Neuronal stem cell (in vitro differentiated cells): ENCODE data around the gene TRABD2A.

ENCODE experiments used
- DNase-seq: peaks from one replicate; pipeline ENCODE4 v3.0.0-alpha.2; 2013; ENCODE audit warnings: low spot score
- H2AFZ ChIP-seq: one replicate; pipeline ENCODE4 v1.6.1; 2013; ENCODE audit warnings: mild to moderate bottlenecking, low read length, inconsistent platforms
- H2AK5ac ChIP-seq: 2 replicates; pipeline ENCODE4 v1.6.1; 2013; ENCODE audit warnings: low read depth, mild to moderate bottlenecking, inconsistent platforms, low read length, moderate library complexity, mixed read lengths
- H2BK120ac ChIP-seq: 2 replicates; pipeline ENCODE4 v1.6.1; 2013; ENCODE audit warnings: low read depth, mild to moderate bottlenecking, inconsistent platforms, low read length, moderate library complexity, mixed read lengths
- H2BK12ac ChIP-seq: one replicate; pipeline ENCODE4 v1.6.1; 2013; ENCODE audit warnings: low read length, inconsistent platforms
- H2BK15ac ChIP-seq: 2 replicates; pipeline ENCODE4 v1.6.1; 2013; ENCODE audit warnings: mild to moderate bottlenecking, low read length, inconsistent platforms, mixed read lengths
- H2BK5ac ChIP-seq: one replicate; pipeline ENCODE4 v1.6.1; 2013; ENCODE audit warnings: inconsistent platforms, mild to moderate bottlenecking, low read length, moderate library complexity
- H3K14ac ChIP-seq: one replicate; pipeline ENCODE4 v1.6.1; 2013; ENCODE audit warnings: low read length, inconsistent platforms
- H3K18ac ChIP-seq: 2 replicates; pipeline ENCODE4 v1.6.1; 2013; ENCODE audit warnings: low read length, inconsistent platforms
- H3K23ac ChIP-seq: 2 replicates; pipeline ENCODE4 v1.6.1; 2013; ENCODE audit warnings: low read depth, mild to moderate bottlenecking, mixed read lengths, low read length, inconsistent platforms; ENCODE audit not compliant: poor library complexity
- H3K27ac ChIP-seq: replicated peaks from 3 replicates; pipeline ENCODE4 v1.5.1; 2013; ENCODE audit warnings: low read length, inconsistent platforms
- H3K27me3 ChIP-seq, 3 experiments: 2 replicates each; pipeline ENCODE4 v1.6.1; 2013; ENCODE audit warnings: low read length in 3 of 3, mild to moderate bottlenecking in 2 of 3, inconsistent platforms in 1 of 3, low read depth in 1 of 3, mixed read lengths in 1 of 3, moderate library complexity in 1 of 3; ENCODE audit not compliant: control insufficient read depth in 3 of 3, insufficient read depth in 3 of 3
- H3K36me3 ChIP-seq, 2 donors: replicated peaks in 1 of 2; 2 replicates each; pipeline ENCODE4 v1.6.1; 2013; ENCODE audit warnings: low read length in 2 of 2; ENCODE audit not compliant: control insufficient read depth in 2 of 2, insufficient read depth in 2 of 2
- H3K4ac ChIP-seq: 2 replicates; pipeline ENCODE4 v1.6.1; 2013; ENCODE audit warnings: inconsistent platforms, mild to moderate bottlenecking, low read length, moderate library complexity
- H3K4me1 ChIP-seq, 2 donors: 1 replicate in 1 of 2; 2 replicates in 1 of 2; pipeline ENCODE4 v1.6.1; 2013; ENCODE audit warnings: low read length in 2 of 2, low read depth in 1 of 2; ENCODE audit not compliant: control insufficient read depth in 2 of 2, insufficient read depth in 1 of 2
- H3K4me2 ChIP-seq: one replicate; pipeline ENCODE4 v1.6.1; 2013; ENCODE audit warnings: mild to moderate bottlenecking, low read length, inconsistent platforms; ENCODE audit not compliant: insufficient read depth, poor library complexity, severe bottlenecking
- H3K4me3 ChIP-seq, 2 donors: 2 replicates each; pipeline ENCODE4 v1.5.1; 2013; ENCODE audit warnings: low read length in 2 of 2, mild to moderate bottlenecking in 2 of 2, inconsistent platforms in 1 of 2, moderate library complexity in 1 of 2
- H3K79me1 ChIP-seq: one replicate; pipeline ENCODE4 v1.6.1; 2013; ENCODE audit warnings: low read depth, mild to moderate bottlenecking, inconsistent platforms, low read length, moderate library complexity
- H3K9ac ChIP-seq: one replicate; pipeline ENCODE4 v1.6.1; 2013; ENCODE audit warnings: mild to moderate bottlenecking, low read depth, low read length, inconsistent platforms; ENCODE audit not compliant: poor library complexity
- H3K9me3 ChIP-seq, 2 donors: replicated peaks in 1 of 2; 2 replicates each; pipeline versions ENCODE3 to v1.6.1; 2013; ENCODE audit warnings: low read length in 2 of 2, mild to moderate bottlenecking in 2 of 2, inconsistent platforms in 1 of 2, low read depth in 1 of 2, mixed read lengths in 1 of 2, moderate library complexity in 1 of 2; ENCODE audit not compliant: control insufficient read depth in 2 of 2, insufficient read depth in 1 of 2
- H4K8ac ChIP-seq: one replicate; pipeline ENCODE4 v1.6.1; 2013; ENCODE audit warnings: low read depth, mild to moderate bottlenecking, inconsistent platforms, low read length, moderate library complexity
- H4K91ac ChIP-seq: one replicate; pipeline ENCODE4 v1.6.1; 2013; ENCODE audit warnings: low read length, low read depth, mild to moderate bottlenecking, inconsistent platforms; ENCODE audit not compliant: poor library complexity
- WGBS, 2 donors: extraction: QIAGEN DNeasy Blood & Tissue Kit; methylation state at CpG; one replicate each; pipeline ENCODE4 v1.1.7; 2013; ENCODE audit warnings: missing lambda C conversion rate in 2 of 2, mixed read lengths in 1 of 2; ENCODE audit not compliant: insufficient read length in 2 of 2, insufficient replicate concordance in 1 of 2; ENCODE audit errors: extremely low coverage in 2 of 2; 5-methylcytosine and 5-hydroxymethylcytosine counted together

Gene TRABD2A

GRCh38 chr2:84904151-84904550, 23.3 kb upstream of the TRABD2A start:
- H3K27ac ChIP-seq: no peak overlapping the region
- H3K14ac ChIP-seq: no peak overlapping the region
- H3K18ac ChIP-seq: no peak overlapping the region
- peaks cover 3 to 13% of the 10 kb centered on the region in 2 donors for H3K36me3 ChIP-seq
- H3K23ac ChIP-seq: no peak overlapping the region
- H3K4ac ChIP-seq: no peak overlapping the region
- peaks cover 3% of the 10 kb centered on the region for H3K79me1 ChIP-seq
- H2BK120ac ChIP-seq: no peak overlapping the region
- H3K27me3 ChIP-seq: peaks cover 0 to 13% (median 1%) of the 10 kb centered on the region in 3 experiments
- no peak for DNase-seq
- WGBS, 2 donors: no CpG with 5 or more reads among the region's 9 CpGs
- peaks cover 2 to 9% of the 10 kb centered on the region in 2 donors for H3K4me1 ChIP-seq
- H4K91ac ChIP-seq: no peak overlapping the region
- peaks cover 2 to 3% of the 10 kb centered on the region in 2 donors for H3K9me3 ChIP-seq
- no peak overlapping the region for H2BK15ac ChIP-seq
- H4K8ac ChIP-seq: no peak overlapping the region
- H3K4me2 ChIP-seq: no peak overlapping the region
- H2BK12ac ChIP-seq: no peak overlapping the region
- peak overlapping the region; percentile 79 for H2AK5ac ChIP-seq
- H3K9ac ChIP-seq: no peak overlapping the region
- peak overlapping the region in 1 of 2 donors; percentile 23 for H3K4me3 ChIP-seq
- H2AFZ ChIP-seq: no peak overlapping the region
- H2BK5ac ChIP-seq: no peak overlapping the region

DNA sequence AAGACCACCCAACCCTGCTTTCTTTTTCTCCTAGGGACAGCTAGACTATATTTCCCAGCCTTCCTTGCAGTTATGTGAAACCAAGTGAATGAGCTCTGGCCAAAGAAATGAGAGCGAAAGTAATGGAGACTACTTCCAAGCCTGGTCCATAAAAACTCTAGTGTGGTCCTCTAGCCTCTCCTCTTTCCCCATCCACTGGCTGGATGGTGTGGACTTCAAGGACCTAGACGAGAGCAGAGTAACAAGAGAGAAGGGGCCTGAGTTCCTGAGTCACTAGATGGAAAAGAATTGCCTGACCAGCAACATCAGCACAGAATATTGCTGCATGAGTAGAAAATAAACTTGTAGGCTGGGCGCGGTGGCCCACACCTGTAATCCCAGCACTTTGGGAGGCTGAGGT, 21.6 kb upstream of the TRABD2A start:
- H2BK120ac ChIP-seq: no peak overlapping the region
- H3K36me3 ChIP-seq: peaks cover 0 to 13% of the 10 kb centered on the region in 2 donors
- peaks cover 0 to 9% of the 10 kb centered on the region in 2 donors for H3K4me1 ChIP-seq
- peaks cover 0 to 13% (median 0%) of the 10 kb centered on the region in 3 experiments for H3K27me3 ChIP-seq
- H2BK5ac ChIP-seq: no peak overlapping the region
- no peak overlapping the region for H3K23ac ChIP-seq
- no peak overlapping the region for H2BK12ac ChIP-seq
- no peak overlapping the region for H3K4me2 ChIP-seq
- H3K18ac ChIP-seq: no peak overlapping the region
- H3K4me3 ChIP-seq: no peak overlapping the region
- no peak overlapping the region for H3K9ac ChIP-seq
- no peak overlapping the region for H3K27ac ChIP-seq
- H3K4ac ChIP-seq: no peak overlapping the region
- no peak overlapping the region for H2BK15ac ChIP-seq
- H3K79me1 ChIP-seq: peaks cover 3% of the 10 kb centered on the region
- no peak for DNase-seq
- no peak overlapping the region for H2AFZ ChIP-seq
- H3K14ac ChIP-seq: no peak overlapping the region
- no peak overlapping the region for H2AK5ac ChIP-seq
- WGBS, 2 donors: no CpG with 5 or more reads among the region's 4 CpGs
- no peak overlapping the region for H4K91ac ChIP-seq
- peaks cover 0 to 2% of the 10 kb centered on the region in 2 donors for H3K9me3 ChIP-seq
- no peak overlapping the region for H4K8ac ChIP-seq

GRCh38 chr2:84901593-84902120, 20.8 kb upstream of the TRABD2A start:
- Histone ChIP-seq H3K4me2 (no peak overlapping the region), H3K4me1 (peaks cover 0 to 4% of the 10 kb centered on the region in 2 donors), H3K18ac (peak overlapping the region; percentile 68), H2BK15ac (no peak overlapping the region), H3K79me1 (peaks cover 3% of the 10 kb centered on the region), H3K9me3 (peaks cover 0 to 2% of the 10 kb centered on the region in 2 donors), H4K8ac (no peak overlapping the region), H2BK12ac (no peak overlapping the region), H3K27me3 (peaks cover 0 to 16% (median 0%) of the 10 kb centered on the region in 3 experiments), H4K91ac (no peak overlapping the region), H3K23ac (no peak overlapping the region), H3K36me3 (peaks cover 0 to 4% of the 10 kb centered on the region in 2 donors), H3K9ac (no peak overlapping the region), H3K27ac (no peak overlapping the region), H2BK120ac (no peak overlapping the region), H2AFZ (no peak overlapping the region), H3K4me3 (no peak overlapping the region), H2BK5ac (no peak overlapping the region), H3K14ac (no peak overlapping the region), H3K4ac (no peak overlapping the region), H2AK5ac (no peak overlapping the region)
- no CpG with 5 or more reads among the region's 2 CpGs for WGBS, 2 donors
- DNase-seq: no peak

DNA sequence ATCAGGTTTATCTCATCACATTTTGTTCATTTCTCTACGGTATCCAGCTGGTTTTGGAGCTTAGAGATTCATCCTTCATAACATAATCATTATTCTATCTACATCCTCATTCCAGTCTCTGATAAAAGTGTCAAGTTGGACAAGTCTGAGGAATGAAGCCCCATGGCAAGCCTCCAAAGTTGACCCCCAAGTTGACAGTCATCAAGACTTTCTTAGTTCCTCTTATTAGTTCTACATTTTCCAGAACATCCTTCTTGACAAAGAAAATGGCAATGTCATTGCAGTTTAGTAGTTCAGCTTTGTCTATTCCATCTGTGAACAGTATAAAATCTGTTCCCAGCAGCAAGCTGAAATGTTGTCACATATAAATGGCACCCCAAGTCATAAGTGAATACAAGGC, 20.1 kb upstream of the TRABD2A start:
- Histone ChIP-seq H3K4ac (no peak overlapping the region), H2AFZ (no peak overlapping the region), H3K4me2 (no peak overlapping the region), H4K91ac (no peak overlapping the region), H2BK5ac (no peak overlapping the region), H4K8ac (no peak overlapping the region), H3K4me1 (peaks cover 0 to 4% of the 10 kb centered on the region in 2 donors), H3K9ac (no peak overlapping the region), H3K27me3 (peaks cover 0 to 21% (median 0%) of the 10 kb centered on the region in 3 experiments), H3K18ac (no peak overlapping the region), H2BK12ac (no peak overlapping the region), H3K9me3 (peaks cover 0 to 2% of the 10 kb centered on the region in 2 donors), H3K27ac (no peak overlapping the region), H3K14ac (no peak overlapping the region), H3K4me3 (no peak overlapping the region), H3K79me1 (no peaks in the 10 kb centered on the region), H2BK15ac (no peak overlapping the region), H3K36me3 (no peaks in the 10 kb centered on the region), H2AK5ac (no peak overlapping the region), H2BK120ac (no peak overlapping the region), H3K23ac (no peak overlapping the region)
- no peak for DNase-seq
- WGBS, 2 donors: no CpG with 5 or more reads among the region's 1 CpG
